H9 (cell line): ENCODE data around the gene FAM53B. TPM values are rescaled to one million over a fixed set of nuclear protein-coding genes. Genes with fewer than 3 reads are reported as not detected.

ENCODE experiments used
- DNase-seq: peaks from one replicate; pipeline ENCODE4 v3.0.0-alpha.2; 2017
- H2AFZ ChIP-seq: one replicate; pipeline ENCODE4 v1.6.1; 2013; ENCODE audit warnings: mild to moderate bottlenecking, low read length, control low read depth, moderate library complexity
- H2AK5ac ChIP-seq: 2 replicates; pipeline ENCODE4 v1.6.1; 2013; ENCODE audit warnings: low read length, control low read depth, mixed read lengths; ENCODE audit not compliant: insufficient read length
- H2BK120ac ChIP-seq: one replicate; pipeline ENCODE4 v1.6.1; 2013; ENCODE audit warnings: low read depth, mild to moderate bottlenecking, low read length, control low read depth, inconsistent platforms; ENCODE audit not compliant: poor library complexity, severe bottlenecking
- H2BK12ac ChIP-seq: 2 replicates; pipeline ENCODE4 v1.6.1; 2013; ENCODE audit warnings: low read length, control low read depth, mixed read lengths, low read depth; ENCODE audit not compliant: insufficient read length
- H2BK15ac ChIP-seq: 2 replicates; pipeline ENCODE4 v1.6.1; 2013; ENCODE audit warnings: low read depth, low read length, control low read depth
- H2BK20ac ChIP-seq: one replicate; pipeline ENCODE4 v1.6.1; 2013; ENCODE audit warnings: low read depth, mild to moderate bottlenecking, low read length, control low read depth, inconsistent platforms; ENCODE audit not compliant: poor library complexity, severe bottlenecking
- H2BK5ac ChIP-seq: 2 replicates; pipeline ENCODE4 v1.6.1; 2013; ENCODE audit warnings: low read length, control low read depth, mixed read lengths; ENCODE audit not compliant: insufficient read length
- H3K14ac ChIP-seq: 2 replicates; pipeline ENCODE4 v1.6.1; 2013; ENCODE audit warnings: low read length, control low read depth; ENCODE audit not compliant: insufficient read depth
- H3K18ac ChIP-seq: 2 replicates; pipeline ENCODE4 v1.6.1; 2013; ENCODE audit warnings: low read depth, mild to moderate bottlenecking, mixed read lengths, low read length, control low read depth; ENCODE audit not compliant: insufficient read length
- H3K23ac ChIP-seq: 2 replicates; pipeline ENCODE4 v1.6.1; 2013; ENCODE audit warnings: low read length, control low read depth, mixed read lengths, low read depth; ENCODE audit not compliant: insufficient read length
- H3K23me2 ChIP-seq: 2 replicates; pipeline ENCODE4 v1.6.1; 2013; ENCODE audit warnings: low read depth, mild to moderate bottlenecking, mixed read lengths, low read length, control low read depth; ENCODE audit not compliant: insufficient read length, poor library complexity, severe bottlenecking
- H3K27ac ChIP-seq: 2 replicates; pipeline ENCODE4 v1.5.1; 2013; ENCODE audit warnings: low read length, control low read depth, mixed read lengths, low read depth; ENCODE audit not compliant: insufficient read length
- H3K27me3 ChIP-seq: 2 replicates; pipeline ENCODE4 v1.6.1; 2013; ENCODE audit warnings: low read length, control low read depth, inconsistent platforms; ENCODE audit not compliant: insufficient read depth
- H3K4ac ChIP-seq: 2 replicates; pipeline ENCODE4 v1.6.1; 2013; ENCODE audit warnings: low read depth, mild to moderate bottlenecking, control low read depth, inconsistent platforms, low read length, moderate library complexity
- H3K4me1 ChIP-seq: 2 replicates; pipeline ENCODE4 v1.6.1; 2013; ENCODE audit warnings: low read length, control low read depth, inconsistent platforms; ENCODE audit not compliant: insufficient read depth
- H3K4me2 ChIP-seq: 2 replicates; pipeline ENCODE4 v1.6.1; 2013; ENCODE audit warnings: low read length, control low read depth, mixed read lengths; ENCODE audit not compliant: insufficient read length, insufficient read depth
- H3K56ac ChIP-seq: 2 replicates; pipeline ENCODE4 v1.6.1; 2013; ENCODE audit warnings: low read depth, mild to moderate bottlenecking, mixed read lengths, low read length, control low read depth; ENCODE audit not compliant: insufficient read length
- H3K79me1 ChIP-seq: 2 replicates; pipeline ENCODE4 v1.6.1; 2013; ENCODE audit warnings: low read depth, mild to moderate bottlenecking, moderate library complexity, low read length, control low read depth, inconsistent platforms; ENCODE audit not compliant: insufficient read depth, poor library complexity, severe bottlenecking
- H3K79me2 ChIP-seq: 2 replicates; pipeline ENCODE4 v1.6.1; 2013; ENCODE audit warnings: low read length, control low read depth, inconsistent platforms; ENCODE audit not compliant: insufficient read depth
- H3K9ac ChIP-seq: 2 replicates; pipeline ENCODE4 v1.6.1; 2013; ENCODE audit warnings: low read length, control low read depth, mixed read lengths; ENCODE audit not compliant: insufficient read length; ENCODE audit errors: extremely low read depth
- H3K9me3 ChIP-seq: one replicate; pipeline ENCODE4 v1.6.1; 2013; ENCODE audit warnings: low read depth, low read length, inconsistent platforms; ENCODE audit not compliant: control insufficient read depth
- H3T11ph ChIP-seq: one replicate; pipeline ENCODE4 v1.6.1; 2013; ENCODE audit warnings: mild to moderate bottlenecking, low read length, control low read depth, inconsistent platforms
- H4K20me1 ChIP-seq: one replicate; pipeline ENCODE4 v1.6.1; 2013; ENCODE audit not compliant: control insufficient read depth, insufficient read length, insufficient read depth
- H4K5ac ChIP-seq: 2 replicates; pipeline ENCODE4 v1.6.1; 2013; ENCODE audit warnings: low read depth, mild to moderate bottlenecking, mixed read lengths, low read length, control low read depth; ENCODE audit not compliant: insufficient read length
- H4K8ac ChIP-seq: replicated peaks from 2 replicates; pipeline ENCODE4 v1.6.1; 2013; ENCODE audit warnings: low read length, control low read depth, mixed read lengths, low read depth; ENCODE audit not compliant: insufficient read length
- H4K91ac ChIP-seq: 2 replicates; pipeline ENCODE4 v1.6.1; 2013; ENCODE audit warnings: low read depth, mild to moderate bottlenecking, moderate library complexity, mixed read lengths, low read length, control low read depth; ENCODE audit not compliant: insufficient read length
- H3K27ac Mint-ChIP-seq, 3 experiments: 2 replicates in 2 of 3; 3 replicates in 1 of 3; pipeline ENCODE4 v1.8.0; 2020 to 2021; ENCODE audit warnings: mixed read lengths in 3 of 3, mild to moderate bottlenecking in 1 of 3, moderate library complexity in 1 of 3
- H3K27me3 Mint-ChIP-seq: 2 replicates; pipeline ENCODE4 v1.8.0; 2021; ENCODE audit warnings: low read depth, mild to moderate bottlenecking, moderate library complexity, mixed read lengths
- H3K36me3 Mint-ChIP-seq, 3 experiments: 2 replicates in 2 of 3; 3 replicates in 1 of 3; pipeline ENCODE4 v1.8.0; 2020 to 2021; ENCODE audit warnings: low read depth in 3 of 3, mixed read lengths in 3 of 3; ENCODE audit not compliant: insufficient read depth in 1 of 3
- H3K4me1 Mint-ChIP-seq, 2 experiments: 2 replicates each; pipeline ENCODE4 v1.8.0; 2020; ENCODE audit warnings: mixed read lengths in 2 of 2
- H3K4me3 Mint-ChIP-seq, 2 experiments: 2 replicates in 1 of 2; 3 replicates in 1 of 2; pipeline ENCODE4 v1.8.0; 2020 to 2021; ENCODE audit warnings: mild to moderate bottlenecking in 2 of 2, mixed read lengths in 2 of 2, moderate library complexity in 1 of 2
- H3K9me3 Mint-ChIP-seq, 2 experiments: 2 replicates in 1 of 2; 3 replicates in 1 of 2; pipeline ENCODE4 v1.8.0; 2020; ENCODE audit warnings: mild to moderate bottlenecking in 2 of 2, mixed read lengths in 2 of 2, moderate library complexity in 1 of 2
- CTCF ChIP-seq: fragments of 200-600 bp; sonication (generic); conservative IDR thresholded peaks from 3 replicates; pipeline ENCODE4 v1.8.0; 2021; ENCODE audit warnings: antibody characterized with exemption, mild to moderate bottlenecking
- WGBS: extraction: QIAGEN DNeasy Blood & Tissue Kit; methylation state at CpG from one replicate; pipeline ENCODE4 v1.1.7; 2013; ENCODE audit warnings: missing lambda C conversion rate, low lambda C conversion rate, mixed read lengths; ENCODE audit not compliant: insufficient read length; ENCODE audit errors: extremely low coverage; 5-methylcytosine and 5-hydroxymethylcytosine counted together
- total RNA-seq: library from RNA; stranded (reverse); gene quantifications from 2 replicates; pipeline ENCODE4 v1.2.1, GENCODE V29; 2021

Gene FAM53B
- total RNA-seq, 1 experiment from 2014 or later: 11.5 TPM

GRCh38 chr10:124590216-124591122, 153.7 kb downstream of the FAM53B start:
- Histone ChIP-seq H2AK5ac (no peak overlapping the region), H4K91ac (no peak overlapping the region), H2BK15ac (no peak overlapping the region), H3K79me1 (no peaks in the 10 kb centered on the region), H3K23me2 (no peaks in the 10 kb centered on the region), H3K79me2 (no peaks in the 10 kb centered on the region), H4K5ac (no peak overlapping the region), H2BK120ac (no peak overlapping the region), H3K18ac (no peak overlapping the region), H3K4ac (no peak overlapping the region), H3K9me3 (no peaks in the 10 kb centered on the region), H4K20me1 (no peaks in the 10 kb centered on the region), H3K4me2 (no peak overlapping the region), H3K27ac (no peak overlapping the region), H2BK5ac (no peak overlapping the region), H2BK12ac (no peak overlapping the region), H3K9ac (no peak overlapping the region), H3K27me3 (no peaks in the 10 kb centered on the region), H2BK20ac (no peak overlapping the region), H2AFZ (no peak overlapping the region), H3T11ph (no peak overlapping the region), H3K4me1 (no peaks in the 10 kb centered on the region), H4K8ac (no peak overlapping the region), H3K14ac (no peak overlapping the region), H3K23ac (no peak overlapping the region), H3K56ac (no peak overlapping the region)
- Mint-ChIP-seq H3K27me3 (no peaks in the 10 kb centered on the region; the same call in 1 of the 2 replicates), H3K9me3 (peaks cover 0 to 4% of the 10 kb centered on the region in 2 experiments; a peak in 1 of 5 replicates), H3K4me3 (no peak overlapping the region; a peak in 1 of 5 replicates), H3K27ac (peak overlapping the region in 2 of 3 experiments; percentile 44 to 70; a peak in 3 of 7 replicates), H3K36me3 (no peaks in the 10 kb centered on the region; a peak in 2 of 7 replicates), H3K4me1 (peaks cover 0 to 8% of the 10 kb centered on the region in 2 experiments; a peak in 1 of 4 replicates)
- DNase-seq: no peak
- no CpG with 5 or more reads among the region's 23 CpGs for WGBS
- TF ChIP-seq CTCF: no peak
